HG02973 (cell line): ENCODE data around the gene MYO10.

ENCODE experiments used
- ATAC-seq: cut with Tn5 transposase; IDR thresholded peaks from one replicate; pipeline ENCODE4 v1.9.1; 2021; ENCODE audit warnings: moderate library complexity; ENCODE audit not compliant: unreplicated experiment

MYO10 gene

GRCh38 chr5:16943846-16944678 is 8.0 kb upstream of the MYO10 start:
- ATAC-seq, result no peak

GRCh38 chr5:16937503-16938161 is 1.5 kb upstream of the MYO10 start:
- ATAC-seq, result no peak

- ATAC-seq, result no peak
Observed at GRCh38 chr5:16936989-16937438, 926 bp upstream of the MYO10 start.

- ATAC-seq, result peak; percentile 41
Observed at GRCh38 chr5:16935231-16936149, 598 bp downstream of the MYO10 start.

GRCh38 chr5:16934677-16935153 is 1.4 kb downstream of the MYO10 start:
- ATAC-seq, result no peak

- peak; percentile 67 for ATAC-seq
Observed at GRCh38 chr5:16934123-16934522, 2.0 kb downstream of the MYO10 start.

- ATAC-seq, result no peak
Observed at GRCh38 chr5:16933337-16933736, 2.8 kb downstream of the MYO10 start.

GRCh38 chr5:16932401-16932800 is 3.7 kb downstream of the MYO10 start:
- no peak for ATAC-seq

GRCh38 chr5:16931334-16932110 is 4.6 kb downstream of the MYO10 start:
- ATAC-seq, result no peak

- no peak for ATAC-seq
Observed at GRCh38 chr5:16930496-16930895, 5.6 kb downstream of the MYO10 start.

- no peak for ATAC-seq
Observed at GRCh38 chr5:16929831-16930230, 6.3 kb downstream of the MYO10 start.

- ATAC-seq, result no peak
Observed at GRCh38 chr5:16929347-16929746, 6.7 kb downstream of the MYO10 start.

GRCh38 chr5:16927613-16928012 is 8.5 kb downstream of the MYO10 start:
- ATAC-seq, result no peak

- ATAC-seq, result no peak
Observed at GRCh38 chr5:16926417-16926816, 9.7 kb downstream of the MYO10 start.

- no peak for ATAC-seq
Observed at GRCh38 chr5:16924206-16924605, 11.9 kb downstream of the MYO10 start.

GRCh38 chr5:16922430-16922829 is 13.7 kb downstream of the MYO10 start:
- no peak for ATAC-seq

GRCh38 chr5:16921211-16921610 is 14.9 kb downstream of the MYO10 start:
- ATAC-seq, result no peak

GRCh38 chr5:16920109-16920816 is 15.8 kb downstream of the MYO10 start:
- no peak for ATAC-seq

GRCh38 chr5:16918891-16919671 is 17.0 kb downstream of the MYO10 start:
- ATAC-seq, result no peak
